Urothelium cell line (cell line): ENCODE data around the gene NUP54.

ENCODE experiments used
- DNase-seq: peaks from one replicate; pipeline ENCODE4 v3.0.0; 2011; ENCODE audit warnings: low spot score, mixed read lengths
- FAIRE-seq: peaks from 2 replicates; lab custom pipeline; 2011; peaks lifted over from hg19 to GRCh38; lab: Jason Lieb, UNC

Gene NUP54

DNA sequence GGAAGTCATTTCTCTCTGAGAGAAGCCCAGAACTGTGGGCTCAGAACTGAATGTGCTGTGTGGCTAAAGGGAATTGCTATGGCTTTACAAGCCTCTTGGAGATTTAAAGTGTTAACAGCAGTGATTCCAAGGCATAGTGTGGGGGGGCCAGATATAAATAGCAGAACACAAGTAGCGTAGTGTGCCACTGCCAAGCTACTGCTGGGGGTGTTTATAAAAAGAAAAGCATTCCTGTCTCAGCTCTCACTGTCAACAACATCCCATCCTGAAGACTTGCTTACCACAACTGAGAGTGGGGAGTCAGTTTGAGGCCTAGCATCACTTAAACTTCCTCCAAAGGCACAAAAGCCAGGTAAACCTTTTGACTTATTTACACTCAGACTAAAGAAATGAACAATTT, 73.7 kb downstream of the NUP54 start, which contains the start of gene ART3:
Gene ART3 (plus strand): TSS at position 242 of the 400 bp plus-strand sequence. CDS start 1,181 bp downstream, outside the sequence.
- no peak for FAIRE-seq
- DNase-seq, result no peak

DNA sequence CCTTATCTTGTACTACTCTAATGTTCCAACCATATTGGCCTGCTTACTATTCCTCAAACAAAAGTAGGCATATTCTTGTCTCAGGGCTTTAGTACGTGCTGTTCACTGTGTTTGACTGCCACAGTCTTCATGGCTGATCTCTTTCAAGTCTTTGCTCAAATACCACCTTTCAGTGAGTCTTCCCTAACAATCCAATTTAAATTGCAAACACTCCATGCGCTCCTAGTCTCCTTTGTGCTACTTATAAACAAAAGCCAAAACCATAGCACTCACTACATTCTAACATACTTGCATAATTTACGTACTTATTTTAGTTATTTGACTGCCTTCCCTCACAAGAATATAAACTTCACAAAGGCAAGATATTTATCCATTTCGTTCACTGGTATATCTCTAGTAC, 75.4 kb downstream of the NUP54 start:
- no peak for DNase-seq
- no peak for FAIRE-seq

DNA sequence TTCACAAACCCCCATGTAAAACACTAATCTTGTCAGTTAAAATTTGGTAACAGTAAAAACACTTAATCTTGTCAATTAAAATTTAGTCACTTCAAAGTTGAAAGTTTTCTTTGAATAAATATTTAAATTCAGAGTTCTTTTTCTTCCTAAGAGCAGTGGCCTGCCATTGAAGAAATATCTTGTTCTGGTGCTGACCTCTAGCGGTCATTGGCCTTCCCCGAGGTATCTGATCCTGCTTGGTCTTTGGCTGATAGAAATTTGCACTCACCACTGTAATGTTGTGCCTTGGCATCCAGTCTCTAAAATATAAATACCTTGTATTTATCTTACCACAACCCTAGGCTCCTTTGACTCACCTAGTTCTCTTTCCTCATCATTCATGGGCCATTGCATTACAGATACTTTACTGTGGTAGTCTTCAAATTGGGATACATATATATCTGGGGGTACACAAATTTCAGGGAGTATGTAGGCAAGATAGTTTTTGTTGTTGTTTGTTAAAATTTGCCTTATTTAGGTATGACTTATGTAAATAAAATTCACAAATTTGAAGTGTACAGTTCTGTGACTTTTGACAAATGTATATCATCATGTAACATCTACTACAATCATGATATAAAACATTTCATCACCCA, 80.4 kb downstream of the NUP54 start:
- FAIRE-seq (no peak), DNase-seq (peak; percentile 73)

DNA sequence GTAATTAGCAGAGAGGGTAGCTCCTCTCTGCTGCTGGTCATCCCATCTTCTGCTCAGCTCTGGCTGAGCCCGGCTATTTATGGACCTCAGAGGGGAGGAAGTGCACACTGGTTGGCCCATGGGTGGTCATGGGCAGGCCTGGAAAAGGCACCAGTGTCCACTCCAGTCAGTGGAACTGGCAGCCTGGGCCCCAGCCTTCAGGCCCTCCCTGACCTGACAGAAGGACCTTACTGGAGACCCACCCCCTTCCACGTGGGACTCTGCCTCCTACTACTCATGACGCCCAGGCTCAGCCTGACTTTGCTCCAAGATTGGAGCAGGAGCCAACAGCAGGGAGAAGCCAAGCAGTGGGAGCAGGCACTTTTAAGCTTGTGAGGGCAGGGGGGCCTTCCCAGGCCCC, 81.7 kb downstream of the NUP54 start:
- FAIRE-seq (no peak), DNase-seq (no peak)
